Spleen (tissue), 11 donors: ENCODE data around the gene HSF2BP. TPM values are rescaled to one million over a fixed set of nuclear protein-coding genes. Genes with fewer than 3 reads are reported as not detected.
"Not testable (repeated sequence)": the region's sequence is repeated elsewhere in the genome, so short reads cannot be mapped to it uniquely, and the experiment has no call there.

Source experiments
- DNase-seq: peaks from one replicate; pipeline ENCODE4 v3.0.0-alpha.2; 2020
- H3K27ac ChIP-seq, 8 donors: fragments of 200-600 bp; sonication (generic) in 7 of 8; 1 replicate in 4 of 8; 2 replicates in 4 of 8; pipeline versions ENCODE4 v1.5.0 to v1.8.0; 2016 to 2021; ENCODE audit warnings: inconsistent platforms in 4 of 8, mild to moderate bottlenecking in 4 of 8, moderate library complexity in 1 of 8
- H3K27me3 ChIP-seq, 7 donors: fragments of 200-600 bp; sonication (generic) in 6 of 7; replicated peaks in 1 of 7; 1 replicate in 4 of 7; 2 replicates in 3 of 7; pipeline versions ENCODE4 v1.5.0 to v1.8.0; 2016 to 2021; ENCODE audit warnings: inconsistent platforms in 3 of 7, mild to moderate bottlenecking in 1 of 7
- H3K36me3 ChIP-seq, 6 donors: fragments of 200-600 bp; sonication (generic) in 5 of 6; 1 replicate in 4 of 6; 2 replicates in 2 of 6; pipeline versions ENCODE4 v1.5.0 to v1.8.0; 2016 to 2021; ENCODE audit warnings: inconsistent platforms in 2 of 6
- H3K4me1 ChIP-seq, 6 donors: fragments of 200-600 bp; sonication (generic) in 5 of 6; 1 replicate in 3 of 6; 2 replicates in 3 of 6; pipeline versions ENCODE4 v1.5.0 to v1.8.0; 2016 to 2021; ENCODE audit warnings: inconsistent platforms in 3 of 6
- H3K4me3 ChIP-seq, 8 donors: fragments of 200-600 bp; sonication (generic) in 7 of 8; 1 replicate in 4 of 8; 2 replicates in 4 of 8; pipeline versions ENCODE4 v1.5.0 to v1.8.0; 2016 to 2021; ENCODE audit warnings: inconsistent platforms in 4 of 8, mild to moderate bottlenecking in 4 of 8, moderate library complexity in 2 of 8
- H3K9me3 ChIP-seq, 8 donors: fragments of 200-600 bp; sonication (generic) in 7 of 8; 1 replicate in 4 of 8; 2 replicates in 4 of 8; pipeline versions ENCODE4 v1.5.0 to v1.8.0; 2016 to 2021; ENCODE audit warnings: inconsistent platforms in 4 of 8
- WGBS, 5 donors: extraction: QIAGEN DNeasy Blood & Tissue Kit in 3 of 5; methylation state at CpG; one replicate each; pipeline versions ENCODE4 v1.1.5 to v1.1.7; 2013 to 2018; 5-methylcytosine and 5-hydroxymethylcytosine counted together
- intact Hi-C: fragments of 100-400 bp; cut with DNase I; formaldehyde crosslinking; loops from one replicate; pipeline ENCODE4 v1.15.0; 2023; ENCODE audit warnings: low total_unique reads
- microRNA-seq, 3 donors: library from miRNA; unstranded; fragments of <30 nt; microRNA quantifications; one replicate each; pipeline versions ENCODE4 to v1.1.0, GENCODE V29; 2019 to 2020
- polyA plus RNA-seq, 3 donors: library from polyadenylated mRNA; stranded (reverse); fragments of 200-250 nt; gene quantifications; one replicate each; pipeline ENCODE4 v1.2.1, GENCODE V29; 2013
- small RNA-seq, 4 donors: library from RNA; depleted of rRNA; stranded (forward); fragments of <200 nt; gene quantifications; one replicate each; pipeline ENCODE3, GENCODE V24; 2016
- total RNA-seq, 7 donors: library from RNA; depleted of rRNA in 3 of 7; stranded (reverse); fragments of >200 nt in 3 of 7; fragmentation: NEBNext Ultra II Directional in 4 of 7; extraction: Animal tissue kit (Norgen Biotek cat#: 25700) in 4 of 7; gene quantifications; one replicate each; pipeline versions ENCODE4 v1.1.0 to v1.2.1, GENCODE V29; 2016 to 2021
- donor health status: healthy with polysubstance abuse.
- donor health status: DM: no; HTN: no; CAD: no; lungs with moderate emphysema.
- donor health status: DM: no; HTN: no; CAD: no.
- donor health status: Bipolar disorder and iron deficiency.
- donor health status: healthy.
- donor health status: DM: no; HTN: no; CAD: no.
- donor health status: DM: yes; HTN: yes; CAD: no.

Gene HSF2BP
- total and polyA plus RNA-seq, 10 donors, result 0.13 to 1.9 (median 0.41) TPM; not detected in 2

- WGBS, 5 donors, result no CpG with 5 or more reads among the region's 25 CpGs
- H3K27ac ChIP-seq, H3K27me3 ChIP-seq, H3K9me3 ChIP-seq, H3K4me3 ChIP-seq, H3K4me1 ChIP-seq, DNase-seq, H3K36me3 ChIP-seq, intact Hi-C loops: not testable (repeated sequence)
These were observed 174.3 kb downstream of the HSF2BP start for GRCh38 chr21:43485016-43485415.

GRCh38 chr21:43479197-43479596, 180.1 kb downstream of the HSF2BP start:
- not testable (repeated sequence) for H3K4me3 ChIP-seq

More at GRCh38 chr21:43479197-43479596, 180.1 kb downstream of the HSF2BP start:
- no CpG with 5 or more reads among the region's 13 CpGs for WGBS, 5 donors
- H3K36me3 ChIP-seq, intact Hi-C loops, DNase-seq, H3K9me3 ChIP-seq, H3K27me3 ChIP-seq, H3K27ac ChIP-seq, H3K4me1 ChIP-seq: not testable (repeated sequence)

Small RNAs within 50 kb of the gene (microRNA-seq; reads per million reads assigned to microRNA genes)
- 0 reads per million in 3 donors for gene MIR6070

Small RNAs within 50 kb of the gene (small RNA-seq; reads per million reads assigned to genes)
- 0 reads per million in 4 donors for gene MIR6070

Other genes starting within 250 kb of the HSF2BP start
- 10 to 100 TPM in 5 of 7 donors, 1 to 10 TPM in 2; 6.1 to 43.9 (median 23.0) TPM for gene SIK1, start 232.4 kb downstream of the HSF2BP start, total RNA-seq
- gene SIK1, start 232.4 kb downstream of the HSF2BP start, polyA plus RNA-seq, result 1 to 10 TPM in 2 of 3 donors, under 1 TPM in 1; 0.48 to 3.0 (median 2.2) TPM
- gene RRP1B, start 72 bp upstream of the HSF2BP start, total RNA-seq, result 10 to 100 TPM; 25.3 to 28.9 (median 25.7) TPM
- 10 to 100 TPM in 2 of 3 donors, 1 to 10 TPM in 1; 7.9 to 11.6 (median 10.1) TPM for gene RRP1B, start 72 bp upstream of the HSF2BP start, polyA plus RNA-seq
- 10 to 100 TPM; 41.1 to 82.9 (median 58.7) TPM for gene PDXK, start 59.6 kb upstream of the HSF2BP start, total RNA-seq
- gene PDXK, start 59.6 kb upstream of the HSF2BP start, polyA plus RNA-seq, result 10 to 100 TPM; 17.9 to 39.0 (median 24.7) TPM
- 10 to 100 TPM; 10.5 to 36.6 (median 28.6) TPM for gene CSTB, start 116.8 kb upstream of the HSF2BP start, total RNA-seq
- gene CSTB, start 116.8 kb upstream of the HSF2BP start, polyA plus RNA-seq, result 10 to 100 TPM; 39.6 to 93.8 (median 48.5) TPM
- gene RRP1, start 130.1 kb upstream of the HSF2BP start, total RNA-seq, result 10 to 100 TPM; 11.5 to 26.9 (median 20.5) TPM
- 10 to 100 TPM; 12.6 to 18.8 (median 15.8) TPM for gene RRP1, start 130.1 kb upstream of the HSF2BP start, polyA plus RNA-seq
- 10 to 100 TPM; 50.8 to 92.0 (median 64.5) TPM for gene AGPAT3, start 205.7 kb upstream of the HSF2BP start, total RNA-seq
- gene AGPAT3, start 205.7 kb upstream of the HSF2BP start, polyA plus RNA-seq, result 10 to 100 TPM in 1 of 3 donors, 1 to 10 TPM in 2; 6.9 to 20.7 (median 8.3) TPM